Adipocyte (in vitro differentiated cells): Measurements from ENCODE around the gene MAPKAP1.
A peak's percentile ranks its signal among the peaks of the same experiment; 100 is the strongest.

ENCODE experiments used
- DNase-seq: peaks from one replicate; pipeline ENCODE4 v3.0.0-alpha.2; 2015; ENCODE audit warnings: low read depth
- H3K27me3 ChIP-seq: replicated peaks from 2 replicates; pipeline ENCODE4 v1.7.0; 2013; ENCODE audit warnings: mild to moderate bottlenecking, low read length, moderate library complexity; ENCODE audit not compliant: control insufficient read depth, insufficient read depth
- H3K36me3 ChIP-seq: 2 replicates; pipeline ENCODE4 v1.7.0; 2013; ENCODE audit warnings: low read length, mild to moderate bottlenecking, moderate library complexity; ENCODE audit not compliant: control insufficient read depth, insufficient read depth, severe bottlenecking
- H3K4me1 ChIP-seq: 2 replicates; pipeline ENCODE4 v1.7.0; 2013; ENCODE audit warnings: mild to moderate bottlenecking, low read length, moderate library complexity; ENCODE audit not compliant: control insufficient read depth, insufficient read depth
- H3K4me3 ChIP-seq: 2 replicates; pipeline ENCODE4 v1.7.0; 2013; ENCODE audit warnings: mild to moderate bottlenecking, low read length, moderate library complexity
- H3K9ac ChIP-seq: 2 replicates; pipeline ENCODE4 v1.7.0; 2013; ENCODE audit warnings: mild to moderate bottlenecking, low read length, moderate library complexity
- H3K9me3 ChIP-seq: 2 replicates; pipeline ENCODE4 v1.7.0; 2013; ENCODE audit warnings: mild to moderate bottlenecking, low read length, moderate library complexity; ENCODE audit not compliant: control insufficient read depth

Gene MAPKAP1

GRCh38 chr9:125556046-125556721 lies 150.8 kb downstream of the MAPKAP1 start:
- Histone ChIP-seq H3K9ac (no peak overlapping the region), H3K4me3 (no peak overlapping the region), H3K27me3 (no peaks in the 10 kb centered on the region), H3K4me1 (peaks cover 8% of the 10 kb centered on the region), H3K9me3 (no peaks in the 10 kb centered on the region), H3K36me3 (peaks cover 23% of the 10 kb centered on the region)
- DNase-seq: no peak

- no peak overlapping the region for H3K4me3 ChIP-seq
- peaks cover 22% of the 10 kb centered on the region for H3K4me1 ChIP-seq
- peaks cover 23% of the 10 kb centered on the region for H3K36me3 ChIP-seq
- DNase-seq: no peak
- no peak overlapping the region for H3K9ac ChIP-seq
- no peaks in the 10 kb centered on the region for H3K27me3 ChIP-seq
- no peaks in the 10 kb centered on the region for H3K9me3 ChIP-seq
Observed at GRCh38 chr9:125554726-125555125, 152.3 kb downstream of the MAPKAP1 start.

- peaks cover 24% of the 10 kb centered on the region for H3K4me1 ChIP-seq
- H3K9me3 ChIP-seq: no peaks in the 10 kb centered on the region
- H3K9ac ChIP-seq: no peak overlapping the region
- H3K4me3 ChIP-seq: no peak overlapping the region
- H3K27me3 ChIP-seq: no peaks in the 10 kb centered on the region
- peaks cover 12% of the 10 kb centered on the region for H3K36me3 ChIP-seq
- DNase-seq: no peak
Observed at GRCh38 chr9:125551781-125552180, 155.2 kb downstream of the MAPKAP1 start.

GRCh38 chr9:125549891-125550885 lies 156.8 kb downstream of the MAPKAP1 start:
- Histone ChIP-seq H3K36me3 (peaks cover 4% of the 10 kb centered on the region), H3K4me1 (peaks cover 27% of the 10 kb centered on the region), H3K27me3 (no peaks in the 10 kb centered on the region), H3K4me3 (peak overlapping the region; percentile 48), H3K9me3 (no peaks in the 10 kb centered on the region), H3K9ac (peak overlapping the region; percentile 25)
- peak; percentile 64 for DNase-seq

- Histone ChIP-seq H3K27me3 (no peaks in the 10 kb centered on the region), H3K9me3 (no peaks in the 10 kb centered on the region), H3K36me3 (peaks cover 4% of the 10 kb centered on the region), H3K9ac (peak overlapping the region; percentile 25), H3K4me1 (peaks cover 34% of the 10 kb centered on the region), H3K4me3 (peak overlapping the region; percentile 48)
- peak; percentile 94 for DNase-seq
Observed at GRCh38 chr9:125549465-125549871, 157.5 kb downstream of the MAPKAP1 start.

- Histone ChIP-seq H3K9ac (peak overlapping the region; percentile 25), H3K4me1 (peaks cover 38% of the 10 kb centered on the region), H3K9me3 (no peaks in the 10 kb centered on the region), H3K4me3 (peak overlapping the region; percentile 48), H3K27me3 (no peaks in the 10 kb centered on the region), H3K36me3 (peaks cover under 1% of the 10 kb centered on the region)
- no peak for DNase-seq
Observed at GRCh38 chr9:125549039-125549438, 158.0 kb downstream of the MAPKAP1 start.

GRCh38 chr9:125548141-125548540 lies 158.9 kb downstream of the MAPKAP1 start:
- no peaks in the 10 kb centered on the region for H3K27me3 ChIP-seq
- H3K9me3 ChIP-seq: no peaks in the 10 kb centered on the region
- no peaks in the 10 kb centered on the region for H3K36me3 ChIP-seq
- H3K9ac ChIP-seq: no peak overlapping the region
- H3K4me1 ChIP-seq: peaks cover 38% of the 10 kb centered on the region
- DNase-seq: no peak
- no peak overlapping the region for H3K4me3 ChIP-seq

- peaks cover 43% of the 10 kb centered on the region for H3K4me1 ChIP-seq
- H3K36me3 ChIP-seq: no peaks in the 10 kb centered on the region
- DNase-seq: no peak
- no peak overlapping the region for H3K9ac ChIP-seq
- H3K9me3 ChIP-seq: no peaks in the 10 kb centered on the region
- no peak overlapping the region for H3K4me3 ChIP-seq
- H3K27me3 ChIP-seq: no peaks in the 10 kb centered on the region
Observed at GRCh38 chr9:125547368-125547767, 159.6 kb downstream of the MAPKAP1 start.

- Histone ChIP-seq H3K36me3 (peaks cover 8% of the 10 kb centered on the region), H3K4me3 (no peak overlapping the region), H3K4me1 (peaks cover 45% of the 10 kb centered on the region), H3K9me3 (no peaks in the 10 kb centered on the region), H3K27me3 (no peaks in the 10 kb centered on the region), H3K9ac (no peak overlapping the region)
- DNase-seq: no peak
Observed at GRCh38 chr9:125545845-125546244, 161.2 kb downstream of the MAPKAP1 start.

GRCh38 chr9:125544988-125545651 lies 161.9 kb downstream of the MAPKAP1 start:
- Histone ChIP-seq H3K4me1 (peaks cover 38% of the 10 kb centered on the region), H3K4me3 (no peak overlapping the region), H3K27me3 (no peaks in the 10 kb centered on the region), H3K9ac (no peak overlapping the region), H3K36me3 (peaks cover 14% of the 10 kb centered on the region), H3K9me3 (no peaks in the 10 kb centered on the region)
- DNase-seq: peak; percentile 96

GRCh38 chr9:125544484-125544883 lies 162.5 kb downstream of the MAPKAP1 start:
- DNase-seq: no peak
- Histone ChIP-seq H3K27me3 (no peaks in the 10 kb centered on the region), H3K9ac (no peak overlapping the region), H3K36me3 (peaks cover 17% of the 10 kb centered on the region), H3K4me1 (peaks cover 32% of the 10 kb centered on the region), H3K4me3 (no peak overlapping the region), H3K9me3 (no peaks in the 10 kb centered on the region)
